VCaP (cell line): Measurements from ENCODE around the gene TRAPPC4.
A peak's percentile ranks its signal among the peaks of the same experiment; 100 is the strongest.

ENCODE experiments used
- H3K27ac ChIP-seq: fragments of 450-650 bp; 2 replicates; pipeline ENCODE4 v1.5.1; 2017
- CTCF ChIP-seq: fragments of 450-650 bp; conservative IDR thresholded peaks from 2 replicates; pipeline ENCODE4 v1.5.1; 2017; ENCODE audit warnings: mild to moderate bottlenecking, moderate library complexity

The TRAPPC4 gene

GRCh38 chr11:119067371-119068222, 49.0 kb downstream of the TRAPPC4 start, which contains the start of gene VPS11:
Gene VPS11, plus strand, starts transcription at chr11:119067818. Its CDS starts 6 bp downstream, at chr11:119067824.
- peak within 1 kb of the TSS; percentile 86 for H3K27ac ChIP-seq

More at GRCh38 chr11:119067371-119068222, 49.0 kb downstream of the TRAPPC4 start, which contains the start of gene VPS11:
- no peak for TF ChIP-seq CTCF
